Muscle of arm (tissue), 12 donors: ENCODE data around the gene KNDC1. TPM values are rescaled to one million over a fixed set of nuclear protein-coding genes. Genes with fewer than 3 reads are reported as not detected.

Source experiments
- DNase-seq: peaks from one replicate; pipeline ENCODE4 v3.0.0-alpha.2; 2013
- polyA plus RNA-seq, 12 donors: library from polyadenylated mRNA; unstranded; fragments of 120-200 nt; gene quantifications; one replicate each; pipeline ENCODE4 v1.2.1, GENCODE V29; 2013; ENCODE audit not compliant: insufficient read length in 12 of 12

The KNDC1 gene
- polyA plus RNA-seq, 12 donors, result 1.8 to 10.1 (median 5.3) TPM; not detected in 1

GRCh38 chr10:133272964-133273420, 113.0 kb downstream of the KNDC1 start:
- DNase-seq, result no peak

GRCh38 chr10:133273534-133274143, 113.6 kb downstream of the KNDC1 start:
- no peak for DNase-seq

- DNase-seq, result no peak
These were observed 115.0 kb downstream of the KNDC1 start for GRCh38 chr10:133274751-133275683.

- DNase-seq, result no peak
These were observed 115.7 kb downstream of the KNDC1 start for GRCh38 chr10:133275684-133276092.

Other genes with a start within 250 kb of the KNDC1 start
- 1 to 10 TPM in 2 of 12 donors, under 1 TPM in 8, not detected in 2; 0.25 to 1.2 (median 0.50) TPM for gene CFAP46, start 217.6 kb upstream of the KNDC1 start, polyA plus RNA-seq
- 1 to 10 TPM in 11 of 12 donors, not detected in 1; 1.4 to 5.0 (median 2.6) TPM for gene ADGRA1, start 72.3 kb upstream of the KNDC1 start, polyA plus RNA-seq
- not detected for gene UTF1, start 70.0 kb downstream of the KNDC1 start, polyA plus RNA-seq
- under 1 TPM in 10 of 12 donors, not detected in 2; 0.15 to 0.43 (median 0.19) TPM for gene VENTX, start 77.6 kb downstream of the KNDC1 start, polyA plus RNA-seq
- gene ADAM8, start 116.6 kb downstream of the KNDC1 start, polyA plus RNA-seq, result 1 to 10 TPM in 9 of 12 donors, under 1 TPM in 1, not detected in 2; 0.85 to 5.7 (median 1.5) TPM
- 10 to 100 TPM in 11 of 12 donors, not detected in 1; 29.5 to 47.3 (median 37.7) TPM for gene TUBGCP2, start 148.7 kb downstream of the KNDC1 start, polyA plus RNA-seq
- 10 to 100 TPM in 11 of 12 donors, not detected in 1; 26.1 to 39.7 (median 32.2) TPM for gene ZNF511, start 148.7 kb downstream of the KNDC1 start, polyA plus RNA-seq
- gene CALY, start 176.7 kb downstream of the KNDC1 start, polyA plus RNA-seq, result under 1 TPM in 1 of 12 donors, not detected in 11; 0.41 TPM
- gene PRAP1, start 187.2 kb downstream of the KNDC1 start, polyA plus RNA-seq, result 10 to 100 TPM in 1 of 12 donors, under 1 TPM in 5, not detected in 6; 0.12 to 24.5 (median 0.43) TPM
- gene FUOM, start 197.8 kb downstream of the KNDC1 start, polyA plus RNA-seq, result 1 to 10 TPM in 10 of 12 donors, not detected in 2; 3.7 to 7.6 (median 4.7) TPM
- 100 to 1,000 TPM in 9 of 12 donors, 10 to 100 TPM in 2, not detected in 1; 62.5 to 133 (median 117) TPM for gene ECHS1, start 213.1 kb downstream of the KNDC1 start, polyA plus RNA-seq
- 1 to 10 TPM in 10 of 12 donors, not detected in 2; 2.5 to 4.5 (median 3.6) TPM for gene PAOX, start 219.0 kb downstream of the KNDC1 start, polyA plus RNA-seq
- gene MTG1, start 233.9 kb downstream of the KNDC1 start, polyA plus RNA-seq, result 10 to 100 TPM in 11 of 12 donors, not detected in 1; 29.2 to 54.2 (median 40.3) TPM